C4-2B (cell line): ENCODE results near the gene RAE1.

Source experiments
- ZFX ChIP-seq: fragments of 450-650 bp; IDR thresholded peaks from 2 replicates; pipeline ENCODE4 v1.6.1; 2017
- TF ChIP-seq, protein P1 (sequence below): fragments of 450-650 bp; conservative IDR thresholded peaks from 2 replicates; pipeline ENCODE4 v1.5.1; 2017; ENCODE audit warnings: mild to moderate bottlenecking

DNA sequence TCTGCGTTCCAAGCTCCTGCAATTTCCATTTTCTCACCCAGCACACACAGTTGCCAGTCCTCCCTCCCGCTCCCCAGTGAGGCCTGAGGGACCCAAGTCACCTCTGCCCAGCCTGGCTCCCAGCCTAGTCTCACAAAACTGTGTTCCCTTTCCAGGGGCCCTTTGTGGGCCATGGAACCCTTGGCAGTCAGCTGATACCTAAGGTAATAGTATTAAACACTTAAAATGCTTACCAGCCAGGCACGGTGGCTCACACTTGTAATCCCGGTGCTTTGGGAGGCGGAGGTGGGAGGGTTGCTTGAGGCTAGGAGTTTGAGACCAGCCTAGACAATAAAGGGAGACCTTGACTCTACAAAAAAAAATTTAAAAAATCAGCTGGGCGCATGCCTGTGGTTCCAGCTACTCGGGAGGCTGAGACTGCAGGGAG is 36.9 kb downstream of the RAE1 start:
- TF ChIP-seq, protein P1, sequence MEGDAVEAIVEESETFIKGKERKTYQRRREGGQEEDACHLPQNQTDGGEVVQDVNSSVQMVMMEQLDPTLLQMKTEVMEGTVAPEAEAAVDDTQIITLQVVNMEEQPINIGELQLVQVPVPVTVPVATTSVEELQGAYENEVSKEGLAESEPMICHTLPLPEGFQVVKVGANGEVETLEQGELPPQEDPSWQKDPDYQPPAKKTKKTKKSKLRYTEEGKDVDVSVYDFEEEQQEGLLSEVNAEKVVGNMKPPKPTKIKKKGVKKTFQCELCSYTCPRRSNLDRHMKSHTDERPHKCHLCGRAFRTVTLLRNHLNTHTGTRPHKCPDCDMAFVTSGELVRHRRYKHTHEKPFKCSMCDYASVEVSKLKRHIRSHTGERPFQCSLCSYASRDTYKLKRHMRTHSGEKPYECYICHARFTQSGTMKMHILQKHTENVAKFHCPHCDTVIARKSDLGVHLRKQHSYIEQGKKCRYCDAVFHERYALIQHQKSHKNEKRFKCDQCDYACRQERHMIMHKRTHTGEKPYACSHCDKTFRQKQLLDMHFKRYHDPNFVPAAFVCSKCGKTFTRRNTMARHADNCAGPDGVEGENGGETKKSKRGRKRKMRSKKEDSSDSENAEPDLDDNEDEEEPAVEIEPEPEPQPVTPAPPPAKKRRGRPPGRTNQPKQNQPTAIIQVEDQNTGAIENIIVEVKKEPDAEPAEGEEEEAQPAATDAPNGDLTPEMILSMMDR: no peak
- TF ChIP-seq ZFX: no peak
